HG03442 (cell line): ENCODE measurements around the gene FBXL4.
A peak's percentile ranks its signal among the peaks of the same experiment; 100 is the strongest.
"Not testable (repeated sequence)": the region's sequence is repeated elsewhere in the genome, so short reads cannot be mapped to it uniquely, and the experiment has no call there.

Experiments
- ATAC-seq: cut with Tn5 transposase; IDR thresholded peaks from one replicate; pipeline ENCODE4 v1.9.1; 2021; ENCODE audit warnings: mild to moderate bottlenecking, moderate library complexity; ENCODE audit not compliant: unreplicated experiment

Gene FBXL4

GRCh38 chr6:98946266-98946878 lies 1.4 kb downstream of the FBXL4 start:
- no peak for ATAC-seq

DNA sequence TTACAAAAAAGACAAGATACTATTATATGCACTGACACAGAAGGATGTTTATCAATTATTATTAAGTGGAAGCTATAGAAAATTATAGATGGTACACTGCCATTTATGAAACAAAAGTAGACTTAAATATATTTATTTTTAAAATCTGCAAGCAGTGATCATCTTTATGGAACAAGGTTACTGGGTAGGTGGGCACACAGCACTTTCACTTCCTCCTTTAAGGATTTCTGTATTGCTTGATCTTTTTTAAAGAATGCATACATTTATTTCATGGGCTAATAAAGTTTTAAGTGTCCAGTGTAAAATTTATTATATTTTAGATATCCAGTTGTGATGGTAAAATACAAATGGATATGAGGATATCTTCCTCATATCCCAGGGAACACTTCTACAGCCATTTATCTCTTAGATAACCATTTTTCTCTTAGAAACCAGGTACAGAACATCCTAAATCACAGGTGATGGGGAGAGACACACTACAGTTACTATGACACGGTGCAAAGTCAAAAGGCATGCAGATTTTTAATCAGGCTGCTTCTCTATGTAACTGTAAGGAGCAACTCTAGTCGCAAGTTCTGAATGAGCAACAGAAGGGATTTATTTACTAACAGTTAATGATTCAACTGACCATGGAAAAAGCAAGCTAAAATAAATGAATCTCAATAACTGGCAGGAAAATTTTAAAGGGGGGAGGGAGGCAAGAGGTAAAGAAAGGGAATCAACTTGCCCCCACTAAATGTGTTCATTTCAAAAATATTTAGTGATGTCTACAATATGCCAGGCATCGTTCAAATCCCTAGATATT lies 2.2 kb downstream of the FBXL4 start:
- ATAC-seq, result no peak

GRCh38 chr6:98944598-98945081 lies 3.1 kb downstream of the FBXL4 start:
- no peak for ATAC-seq

DNA sequence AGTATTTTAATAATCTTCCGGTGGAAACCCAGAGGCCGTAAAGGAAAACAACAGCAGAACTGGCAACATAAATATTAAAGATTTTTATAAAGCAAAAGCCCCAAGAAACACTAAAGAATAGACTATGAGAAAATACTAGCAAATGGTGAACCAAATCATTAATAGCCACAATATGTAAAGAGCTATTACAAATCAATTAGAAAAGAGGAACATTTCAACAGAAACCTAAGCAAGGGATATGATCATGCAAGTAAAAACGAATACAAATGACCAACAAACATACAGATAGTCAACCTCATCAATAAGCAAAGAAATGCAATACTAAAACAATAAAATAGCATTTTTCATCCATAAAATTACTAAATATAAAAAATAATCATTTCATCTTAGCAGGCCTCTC lies 3.6 kb downstream of the FBXL4 start:
- no peak for ATAC-seq

DNA sequence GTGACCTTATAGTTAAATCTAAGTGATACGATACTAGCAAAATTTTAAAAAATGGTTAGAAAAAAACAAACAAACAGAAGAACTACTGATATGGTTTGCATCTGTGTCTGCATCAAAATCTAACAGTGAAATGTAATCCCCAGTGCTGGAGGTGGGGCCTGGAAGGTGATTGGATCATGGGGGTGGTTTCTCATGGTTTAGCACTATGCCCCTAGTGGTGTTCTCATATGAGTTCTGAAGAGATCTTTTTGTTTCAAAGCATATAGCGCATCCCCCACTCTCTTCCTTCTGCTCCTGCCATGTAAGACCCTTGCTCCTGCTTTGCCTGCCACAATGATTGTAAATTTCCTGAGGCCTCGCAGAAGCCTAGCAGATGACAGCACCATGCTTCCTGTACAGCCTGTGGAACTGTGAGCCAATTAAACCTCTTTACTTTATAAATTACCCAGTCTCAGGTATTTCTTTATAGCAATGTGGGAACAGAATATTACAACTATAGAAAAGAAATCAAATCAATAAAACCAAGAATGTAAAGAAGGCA lies 5.4 kb downstream of the FBXL4 start:
- no peak for ATAC-seq

GRCh38 chr6:98941319-98941718 lies 6.4 kb downstream of the FBXL4 start:
- no peak for ATAC-seq

- ATAC-seq, result no peak
These were observed 10.4 kb downstream of the FBXL4 start for GRCh38 chr6:98937351-98937750.

DNA sequence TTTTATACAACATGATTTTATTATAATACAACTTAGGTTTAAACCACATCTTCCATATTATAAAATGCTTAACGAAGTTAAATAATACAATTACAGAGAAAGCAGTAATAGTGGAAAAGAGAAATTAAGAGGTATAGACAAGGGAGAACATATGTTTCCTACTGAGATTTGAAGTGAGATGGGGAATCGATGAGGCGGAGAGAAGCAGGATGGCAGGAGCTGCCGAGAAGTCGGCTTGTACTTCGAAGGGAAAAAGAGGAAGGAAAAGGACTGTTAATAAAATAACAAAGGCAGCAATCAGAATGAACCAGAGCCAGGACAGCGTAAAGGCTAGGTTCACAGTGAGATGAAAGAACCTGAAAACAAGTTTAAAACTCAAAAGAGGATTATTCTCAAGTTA lies 15.4 kb downstream of the FBXL4 start:
- ATAC-seq, result no peak

DNA sequence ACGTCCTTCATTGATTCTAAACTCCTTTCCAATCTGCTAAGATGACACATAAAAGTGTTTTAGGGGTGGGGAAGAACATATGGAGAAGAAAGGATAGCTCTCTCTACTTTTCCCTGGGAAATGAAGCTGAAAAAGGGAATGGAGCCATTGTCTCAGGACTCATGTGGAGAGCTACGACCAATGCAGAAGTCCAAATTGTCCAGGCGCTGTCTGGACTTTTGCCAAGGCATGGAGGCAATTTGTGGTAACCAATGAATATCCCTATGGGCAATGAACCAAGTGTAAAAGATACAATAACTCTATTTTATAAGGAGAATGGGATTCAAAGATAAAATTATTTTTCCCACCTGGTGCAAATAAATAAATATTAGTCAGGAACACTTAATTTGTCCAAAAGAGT lies 16.1 kb downstream of the FBXL4 start:
- ATAC-seq, result no peak

- ATAC-seq, result no peak
These were observed 18.2 kb downstream of the FBXL4 start for GRCh38 chr6:98929498-98930060.

DNA sequence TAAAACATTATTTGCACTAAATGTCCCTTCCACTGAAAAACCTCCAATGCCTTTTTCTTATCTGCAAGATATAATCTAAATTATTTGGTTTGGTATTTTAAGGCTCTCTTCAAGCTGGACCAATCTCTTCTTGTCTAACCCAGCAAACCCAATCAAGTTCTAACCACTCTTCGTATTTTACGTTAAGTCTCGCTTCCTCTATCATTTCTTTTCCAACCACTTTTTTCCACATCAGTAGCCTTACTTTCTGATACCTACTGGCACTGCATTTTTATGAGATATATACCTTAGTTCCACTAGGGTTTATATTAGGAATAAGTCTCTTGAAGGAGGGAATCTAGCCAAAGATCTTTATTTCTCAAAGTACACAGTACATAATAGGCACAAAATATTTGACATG lies 19.1 kb downstream of the FBXL4 start:
- no peak for ATAC-seq

DNA sequence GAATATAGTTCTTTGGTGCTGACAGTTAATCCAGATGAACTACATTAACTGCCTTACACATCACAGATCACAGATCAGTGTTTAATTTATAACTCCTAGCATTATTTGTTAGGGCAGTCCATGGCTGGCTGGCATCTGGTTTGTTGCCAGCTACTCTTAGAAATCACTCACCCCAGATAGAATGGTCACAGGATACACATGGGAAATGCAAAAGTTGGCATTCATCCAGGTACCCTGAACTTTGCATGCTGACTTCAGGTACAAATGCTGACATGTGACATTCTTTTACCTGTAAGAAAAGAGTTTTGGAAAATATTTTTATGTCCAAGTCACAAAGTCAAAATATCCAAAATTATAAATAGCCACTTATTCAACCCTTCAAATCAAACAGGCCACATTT lies 20.2 kb downstream of the FBXL4 start:
- no peak for ATAC-seq

DNA sequence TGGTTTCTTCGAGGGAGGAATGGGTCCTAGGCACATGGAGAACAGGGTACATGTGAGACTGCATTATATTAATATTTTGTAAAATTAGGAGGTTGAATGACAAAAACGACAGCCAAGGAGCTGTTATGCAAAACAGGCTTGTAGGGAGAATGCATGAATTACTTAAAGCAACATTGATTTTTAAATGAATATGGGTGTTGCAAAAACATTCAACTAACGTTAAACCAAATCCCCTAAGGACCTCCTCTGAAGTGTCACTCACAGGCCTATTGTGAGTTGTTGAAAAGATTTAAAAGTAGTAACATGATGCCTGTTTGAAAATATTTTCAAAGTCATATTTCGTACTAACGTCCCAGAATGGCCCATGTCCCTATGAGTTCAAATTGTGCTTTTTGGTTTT lies 21.9 kb downstream of the FBXL4 start:
- no peak for ATAC-seq

GRCh38 chr6:98924647-98925046 lies 23.1 kb downstream of the FBXL4 start:
- ATAC-seq, result no peak

DNA sequence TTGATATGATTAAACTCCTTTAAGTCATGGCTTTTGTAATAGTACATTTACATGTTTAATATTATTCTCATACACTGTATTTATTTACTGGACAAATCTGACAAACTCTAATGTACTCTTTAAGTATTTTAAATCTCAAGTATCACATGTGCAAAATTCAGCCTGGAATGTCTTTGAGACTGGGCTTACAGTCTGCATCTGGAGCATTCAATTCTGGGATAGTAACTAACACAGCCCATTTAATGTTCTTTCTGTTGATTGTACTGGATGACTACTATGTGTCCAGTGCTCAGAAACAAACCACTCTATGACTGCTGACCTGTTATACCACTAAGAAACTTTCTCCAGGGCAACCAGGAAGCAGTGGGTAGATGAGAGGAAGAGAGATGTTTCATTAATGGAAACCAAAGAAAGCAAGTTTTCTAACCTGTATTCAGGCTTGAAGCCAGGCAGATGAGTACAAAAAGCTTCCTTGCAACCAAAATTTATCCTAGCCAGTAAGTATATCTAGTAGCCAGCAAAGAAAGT lies 26.8 kb downstream of the FBXL4 start:
- ATAC-seq, result peak; percentile 98

DNA sequence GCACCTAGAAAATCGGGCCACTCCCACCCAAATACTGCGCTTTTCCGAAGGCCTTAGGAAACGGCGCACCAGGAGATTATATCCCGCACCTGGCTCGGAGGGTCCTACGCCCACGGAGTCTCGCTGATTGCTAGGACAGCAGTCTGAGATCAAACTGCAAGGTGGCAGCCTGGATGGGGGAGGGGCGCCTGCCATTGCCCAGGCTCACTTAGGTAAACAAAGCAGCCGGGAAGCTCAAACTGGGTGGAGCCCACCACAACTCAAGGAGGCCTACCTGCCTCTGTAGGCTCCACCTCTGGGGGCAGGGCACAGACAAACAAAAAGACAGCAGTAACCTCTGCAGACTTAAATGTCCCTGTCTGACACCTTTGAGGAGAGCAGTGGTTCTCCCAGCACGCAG lies 36.8 kb downstream of the FBXL4 start:
- ATAC-seq, result not testable (repeated sequence)

DNA sequence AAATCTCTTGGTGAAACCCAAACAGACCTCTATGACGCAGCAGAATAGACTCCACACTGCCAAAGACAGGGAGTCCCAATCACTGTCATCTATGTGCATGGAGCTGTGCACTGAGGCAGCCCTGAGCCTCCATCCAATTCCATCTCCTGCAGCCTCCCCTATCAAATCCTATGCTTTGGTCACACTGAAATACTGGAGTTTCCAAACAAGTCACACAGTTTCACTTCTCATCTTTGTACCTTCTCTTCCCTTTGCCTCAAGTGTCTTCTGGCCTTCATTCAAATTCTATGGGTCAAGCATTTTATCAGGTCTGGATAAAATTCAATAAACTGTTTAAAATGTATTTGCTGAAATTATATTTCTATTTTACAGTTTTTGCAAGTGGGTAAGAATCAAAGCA lies 38.5 kb downstream of the FBXL4 start:
- ATAC-seq, result no peak

DNA sequence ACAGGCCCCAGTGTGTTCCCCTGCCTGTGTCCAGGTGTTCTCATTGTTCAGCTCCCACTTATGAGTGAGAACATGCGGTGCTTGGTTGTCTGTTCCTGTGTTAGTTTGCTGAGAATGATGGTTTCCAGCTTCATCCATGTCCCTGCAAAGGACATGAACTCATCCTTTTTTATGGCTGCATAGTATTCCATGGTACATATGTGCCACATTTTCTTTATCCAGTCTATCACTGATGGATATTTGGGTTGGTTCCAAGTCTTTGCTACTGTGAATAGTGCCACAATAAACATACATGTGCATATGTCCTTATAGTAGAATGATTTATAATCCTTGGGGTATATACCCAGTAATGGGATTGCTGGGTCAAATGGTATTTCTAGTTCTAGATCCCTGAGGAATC lies 41.4 kb downstream of the FBXL4 start:
- ATAC-seq, result not testable (repeated sequence)

DNA sequence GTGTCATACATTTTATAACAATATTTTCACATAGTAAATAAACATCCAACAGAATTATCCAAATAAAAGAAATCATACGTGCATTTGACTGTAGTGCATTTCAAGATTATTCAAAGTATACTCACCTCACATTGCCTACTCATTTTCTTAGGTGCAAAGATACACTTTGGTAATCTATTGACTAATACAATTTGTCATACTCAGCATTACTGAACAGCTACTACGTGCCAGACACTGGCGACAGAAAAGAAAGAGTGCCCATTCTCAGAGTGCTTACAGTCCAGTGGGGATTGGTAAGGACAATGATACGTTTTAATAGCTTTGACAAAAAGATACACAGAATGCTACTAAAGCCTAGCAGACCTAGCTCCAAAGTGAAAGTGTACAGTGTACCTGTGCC lies 42.0 kb downstream of the FBXL4 start:
- no peak for ATAC-seq

GRCh38 chr6:98904096-98904495 lies 43.6 kb downstream of the FBXL4 start:
- no peak for ATAC-seq

DNA sequence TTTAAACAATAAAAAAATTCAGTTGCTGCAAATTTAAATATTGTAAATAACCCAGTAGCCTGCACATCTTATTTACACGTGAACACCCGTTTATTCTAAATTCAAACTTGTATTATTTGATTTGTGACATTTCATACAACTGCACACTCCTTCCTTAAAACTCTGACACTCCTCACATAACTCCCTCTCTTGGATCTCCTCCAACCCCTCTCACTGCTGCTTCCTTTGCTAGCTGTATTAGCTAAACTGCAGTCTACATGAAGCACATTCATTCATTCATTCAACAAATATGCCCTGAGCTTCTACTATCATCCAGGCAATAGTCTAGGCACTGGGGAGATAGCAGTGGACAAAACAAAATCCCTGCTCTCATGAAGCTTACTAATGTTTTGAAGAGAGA lies 47.0 kb downstream of the FBXL4 start:
- ATAC-seq, result no peak

- ATAC-seq, result no peak
These were observed 52.9 kb downstream of the FBXL4 start for GRCh38 chr6:98894810-98895209.
